Keratinocyte (primary cell): Measurements from ENCODE around the gene GRAMD2A. TPM values are rescaled to one million over a fixed set of nuclear protein-coding genes. Genes with fewer than 3 reads are reported as not detected.

Source experiments
- DNase-seq: peaks from one replicate; pipeline ENCODE4 v3.0.0-alpha.2; 2011; ENCODE audit warnings: low read depth, missing footprints, low spot score
- FAIRE-seq: peaks from 2 replicates; lab custom pipeline; 2011; peaks lifted over from hg19 to GRCh38; lab: Jason Lieb, UNC
- H2AFZ ChIP-seq: 2 replicates; pipeline ENCODE4 v1.6.0; 2012; ENCODE audit warnings: low read length, control low read depth, inconsistent platforms; ENCODE audit not compliant: control insufficient read depth
- H3K27ac ChIP-seq: 2 replicates; pipeline ENCODE4 v1.5.1; 2011; ENCODE audit warnings: low read length; ENCODE audit not compliant: control insufficient read depth, insufficient read depth
- H3K27me3 ChIP-seq: 3 replicates; pipeline ENCODE4 v1.6.0; 2011; ENCODE audit warnings: low read length; ENCODE audit not compliant: control insufficient read depth, insufficient read depth; ENCODE audit errors: extremely low read depth
- H3K36me3 ChIP-seq, 2 experiments: 2 replicates in 1 of 2; 3 replicates in 1 of 2; pipeline ENCODE4 v1.5.1; 2011; ENCODE audit warnings: low read length in 2 of 2, mild to moderate bottlenecking in 1 of 2; ENCODE audit not compliant: control insufficient read depth in 2 of 2, insufficient read depth in 2 of 2; ENCODE audit errors: extremely low read depth in 1 of 2
- H3K4me1 ChIP-seq: 3 replicates; pipeline ENCODE4 v1.5.1; 2011; ENCODE audit warnings: low read length; ENCODE audit not compliant: control insufficient read depth, insufficient read depth; ENCODE audit errors: extremely low read depth
- H3K4me2 ChIP-seq: 3 replicates; pipeline ENCODE4 v1.6.0; 2011; ENCODE audit warnings: low read depth, low read length; ENCODE audit not compliant: control insufficient read depth, insufficient read depth; ENCODE audit errors: extremely low read depth
- H3K4me3 ChIP-seq, 3 experiments: fragments of 200-600 bp in 1 of 3; sonication (generic) in 1 of 3; 2 replicates in 2 of 3; 3 replicates in 1 of 3; pipeline ENCODE4 v1.5.1; 2011 to 2016; ENCODE audit warnings: low read length in 3 of 3, mild to moderate bottlenecking in 3 of 3, control low read depth in 2 of 3, inconsistent platforms in 1 of 3, low read depth in 1 of 3, mixed read lengths in 1 of 3, mixed run types in 1 of 3, moderate library complexity in 1 of 3; ENCODE audit not compliant: control insufficient read depth in 2 of 3, insufficient read depth in 2 of 3; ENCODE audit errors: extremely low read depth in 1 of 3
- H3K79me2 ChIP-seq: 2 replicates; pipeline ENCODE4 v1.6.0; 2012; ENCODE audit warnings: low read length; ENCODE audit not compliant: control insufficient read depth, insufficient read depth
- H3K9ac ChIP-seq: 3 replicates; pipeline ENCODE4 v1.6.0; 2011; ENCODE audit warnings: low read length; ENCODE audit not compliant: control insufficient read depth, insufficient read depth; ENCODE audit errors: extremely low read depth
- H3K9me1 ChIP-seq: 3 replicates; pipeline ENCODE4 v1.6.0; 2011; ENCODE audit warnings: low read length; ENCODE audit not compliant: control insufficient read depth, insufficient read depth; ENCODE audit errors: extremely low read depth
- H3K9me3 ChIP-seq: 2 replicates; pipeline ENCODE4 v1.5.1; 2012; ENCODE audit warnings: low read depth, low read length; ENCODE audit not compliant: control insufficient read depth
- H4K20me1 ChIP-seq: 3 replicates; pipeline ENCODE4 v1.6.0; 2011; ENCODE audit warnings: low read length; ENCODE audit not compliant: control insufficient read depth, insufficient read depth; ENCODE audit errors: extremely low read depth
- CTCF ChIP-seq, 3 experiments: IDR thresholded peaks in 1 of 3; conservative IDR thresholded peaks in 1 of 3; optimal IDR thresholded peaks in 1 of 3; 2 replicates in 2 of 3; 3 replicates in 1 of 3; pipeline versions ENCODE3 to v1.5.1; 2011; ENCODE audit warnings: low read length in 3 of 3, mild to moderate bottlenecking in 3 of 3, moderate library complexity in 2 of 3, control low read depth in 1 of 3, inconsistent platforms in 1 of 3; ENCODE audit not compliant: insufficient read depth in 2 of 3; ENCODE audit errors: extremely low read depth in 1 of 3
- EZH2 ChIP-seq: IDR thresholded peaks from one replicate; pipeline ENCODE4 v1.6.1; 2012; ENCODE audit warnings: inconsistent platforms, mild to moderate bottlenecking, low read length, moderate library complexity
- dilution Hi-C: fragments of 300-500 bp; cut with MboI; formaldehyde crosslinking; loops from one replicate; pipeline ENCODE4 v1.7.0; 2020; ENCODE audit warnings: low sequenced_read_pairs; ENCODE audit not compliant: extremely low pct_ligation_motif_present
- polyA plus RNA-seq, 5 experiments: library from polyadenylated mRNA; depleted of rRNA in 3 of 5; stranded (reverse) in 3 of 5; stranded (forward) in 1 of 5; unstranded in 1 of 5; fragments of >200 nt; gene quantifications; 1 replicate in 1 of 5; 2 replicates in 3 of 5; 3 replicates in 1 of 5; pipeline versions ENCODE4 v1.2.1 to v1.2.3, GENCODE V29; 2011 to 2012; ENCODE audit warnings: missing spikeins in 2 of 5, low read depth in 1 of 5, low replicate concordance in 1 of 5

GRAMD2A gene
- polyA plus RNA-seq, 1 donor (not counting 4 experiments of a cell fraction or from before 2014, with no cell fraction given), result 5.7 TPM

DNA sequence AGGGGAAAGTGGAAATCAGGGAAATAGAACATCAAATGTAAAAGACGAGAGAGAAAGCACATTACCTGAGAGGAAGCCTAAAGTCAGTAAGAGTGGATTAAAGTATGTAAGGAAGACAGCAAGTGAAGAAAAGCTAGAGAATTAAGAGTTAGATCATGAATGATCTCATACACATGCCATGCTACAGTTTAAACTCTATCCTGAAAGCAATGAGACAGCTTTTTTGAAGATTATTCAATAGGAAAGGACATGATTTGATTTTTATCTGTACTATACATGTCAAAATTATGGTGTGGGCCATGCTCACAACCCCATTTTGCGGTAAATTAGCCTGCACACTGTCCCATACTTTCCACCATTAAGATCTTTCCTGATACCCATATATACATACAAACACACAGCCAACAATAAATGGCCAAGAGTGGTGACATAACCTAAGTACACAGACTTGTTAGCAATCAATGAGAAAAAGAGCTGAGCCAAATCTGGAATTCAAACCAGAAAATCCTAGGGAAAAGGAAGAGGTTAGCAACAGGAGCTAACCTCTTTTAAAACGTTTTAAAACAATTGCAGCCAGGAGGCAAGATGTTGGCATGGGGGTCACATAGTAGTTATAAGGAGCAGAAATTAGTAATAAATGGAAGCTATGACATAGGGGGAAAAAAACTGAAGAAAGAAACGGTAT, 84.1 kb downstream of the GRAMD2A start:
- no peak overlapping the region for H3K4me2 ChIP-seq
- no peak overlapping the region for H3K4me3 ChIP-seq
- H3K27ac ChIP-seq, result no peak overlapping the region
- peaks cover 41% of the 10 kb centered on the region for H3K79me2 ChIP-seq
- no peaks in the 10 kb centered on the region for H3K36me3 ChIP-seq
- H3K9me3 ChIP-seq, result no peaks in the 10 kb centered on the region
- no peaks in the 10 kb centered on the region for H3K27me3 ChIP-seq
- H2AFZ ChIP-seq, result no peak overlapping the region
- no peaks in the 10 kb centered on the region for H3K4me1 ChIP-seq
- dilution Hi-C loops, result no loop called here
- no peak for DNase-seq
- H3K9me1 ChIP-seq, result no peaks in the 10 kb centered on the region
- no peaks in the 10 kb centered on the region for H4K20me1 ChIP-seq
- H3K9ac ChIP-seq, result no peak overlapping the region
- no peak for FAIRE-seq
- TF ChIP-seq EZH2 (no peak), CTCF (optimal IDR thresholded peaks at IDR 0.05 in 1 of 3, IDR thresholded peaks at IDR 0.05 in 1 of 3, conservative IDR thresholded peaks at IDR 0.05 in 1 of 3; ENCODE audit: extremely low read depth in 1 of 3, insufficient read depth in 2 of 3, low read length in 3 of 3) (no peak)

GRCh38 chr15:72112805-72113204, 84.8 kb downstream of the GRAMD2A start:
- no peak for TF ChIP-seq CTCF (optimal IDR thresholded peaks at IDR 0.05 in 1 of 3, IDR thresholded peaks at IDR 0.05 in 1 of 3, conservative IDR thresholded peaks at IDR 0.05 in 1 of 3; ENCODE audit: extremely low read depth in 1 of 3, insufficient read depth in 2 of 3, low read length in 3 of 3)
- TF ChIP-seq EZH2, result no peak
- H2AFZ ChIP-seq, result no peak overlapping the region
- no peaks in the 10 kb centered on the region for H3K9me3 ChIP-seq
- peaks cover 44% of the 10 kb centered on the region for H3K79me2 ChIP-seq
- H3K4me1 ChIP-seq, result no peaks in the 10 kb centered on the region
- FAIRE-seq (no peak), DNase-seq (no peak)
- peaks cover 3% of the 10 kb centered on the region for H4K20me1 ChIP-seq
- H3K9ac ChIP-seq, result no peak overlapping the region
- H3K4me3 ChIP-seq, result no peak overlapping the region
- no peak overlapping the region for H3K4me2 ChIP-seq
- dilution Hi-C loops, result no loop called here
- H3K27ac ChIP-seq, result no peak overlapping the region
- no peaks in the 10 kb centered on the region for H3K27me3 ChIP-seq
- H3K36me3 ChIP-seq, result no peaks in the 10 kb centered on the region
- no peaks in the 10 kb centered on the region for H3K9me1 ChIP-seq
